ENCODE data around the gene GALNT10. TPM values are rescaled to one million over a fixed set of nuclear protein-coding genes. Genes with fewer than 3 reads are reported as not detected.

Gene GALNT10
- total and polyA plus RNA-seq, 2 of the 8 experiments (the other 6 are each of a cell fraction or from before 2014, with no cell fraction given), result 4.6 to 15.5 TPM

GRCh38 chr5:154412316-154412715 is 221.8 kb downstream of the GALNT10 start:
- Histone ChIP-seq H4K8ac (ENCODE audit: extremely low read depth, insufficient read depth, low read length) (no peak overlapping the region), H4K91ac (replicated peaks; ENCODE audit: insufficient read length, low read length) (no peak overlapping the region), H4K5ac (ENCODE audit: insufficient read length, low read depth, low read length) (no peak overlapping the region), H3K9me3 (ENCODE audit: insufficient read depth in 2 of 2, low read depth in 1 of 2, low read length in 1 of 2) (no peaks in the 10 kb centered on the region), H3K23me2 (ENCODE audit: low read depth, low read length) (no peaks in the 10 kb centered on the region), H3K4ac (replicated peaks; ENCODE audit: insufficient read length, low read depth, low read length) (no peak overlapping the region), H3K27me3 (replicated peaks in 1 of 4; ENCODE audit: control insufficient read depth in 3 of 4, extremely low read depth in 1 of 4, insufficient read depth in 3 of 4, low read length in 3 of 4) (no peaks in the 10 kb centered on the region), H3K18ac (ENCODE audit: extremely low read depth, low read length) (no peak overlapping the region), H2BK5ac (ENCODE audit: low read depth, low read length) (no peak overlapping the region), H3K27ac (ENCODE audit: low read depth, low read length) (no peak overlapping the region), H2AFZ (ENCODE audit: low read length) (no peak overlapping the region), H3K4me1 (replicated peaks in 1 of 4; ENCODE audit: control insufficient read depth in 3 of 4, insufficient read depth in 4 of 4, low read length in 3 of 4) (no peaks in the 10 kb centered on the region; a peak in 1 of 7 replicates), H2BK120ac (replicated peaks; ENCODE audit: low read depth, low read length) (no peak overlapping the region), H3K56ac (replicated peaks; ENCODE audit: insufficient read length, low read depth, low read length) (no peak overlapping the region), H2BK12ac (ENCODE audit: low read depth, low read length) (no peak overlapping the region), H3K4me2 (ENCODE audit: insufficient read depth in 1 of 2, low read depth in 2 of 2, low read length in 2 of 2) (no peak overlapping the region), H4K20me1 (replicated peaks in 1 of 2; ENCODE audit: control insufficient read depth in 1 of 2, insufficient read depth in 2 of 2, low read length in 2 of 2) (peaks cover 0 to 2% of the 10 kb centered on the region in 2 experiments), H3K23ac (ENCODE audit: insufficient read length) (no peak overlapping the region), H2AK5ac (ENCODE audit: low read depth, low read length) (no peak overlapping the region), H2BK15ac (ENCODE audit: low read length) (no peak overlapping the region), H3K9ac (replicated peaks in 1 of 4; ENCODE audit: extremely low read depth in 1 of 4, low read depth in 3 of 4, low read length in 3 of 4) (no peak overlapping the region), H3K14ac (ENCODE audit: insufficient read length) (no peak overlapping the region), H3K79me1 (ENCODE audit: low read depth, low read length) (no peaks in the 10 kb centered on the region), H3K79me2 (ENCODE audit: control insufficient read depth in 1 of 2, insufficient read depth in 2 of 2, low read length in 2 of 2) (no peaks in the 10 kb centered on the region), H3K36me3 (ENCODE audit: control insufficient read depth in 2 of 4, insufficient read depth in 4 of 4, low read length in 3 of 4) (peaks cover 0 to 2% (median 0%) of the 10 kb centered on the region in 4 experiments; a peak in 1 of 8 replicates), H3K4me3 (ENCODE audit: extremely low read depth in 1 of 4, insufficient read depth in 2 of 4, low read depth in 3 of 4, low read length in 4 of 4) (no peak overlapping the region), H2BK20ac (ENCODE audit: low read length) (no peak overlapping the region)
- DNase-seq (ENCODE audit: low read depth in 1 of 2, low spot score in 2 of 2) (no peak), FAIRE-seq (no peak)
- CTCF ChIA-PET (ENCODE audit: partially characterized antibody), result no interaction called here
- POLR2A ChIA-PET (ENCODE audit: partially characterized antibody), result no interaction called here
- 95% methylated on average over 3 of the region's 3 CpGs; no CpG with 5 or more reads in 1 of the 2 experiments for WGBS, 2 experiments (ENCODE audit: extremely low coverage in 1 of 2, insufficient coverage in 1 of 2, insufficient read length in 1 of 2, insufficient replicate concordance in 2 of 2, low coverage in 1 of 2, low lambda C conversion rate in 2 of 2, missing lambda C conversion rate in 1 of 2)
- TF ChIP-seq SP1 (IDR thresholded peaks at IDR 0.05; ENCODE audit: low read depth, low read length) (no peak), POU5F1 (IDR thresholded peaks at IDR 0.05; ENCODE audit: low read depth, low read length) (no peak), KDM1A (IDR thresholded peaks at IDR 0.05; ENCODE audit: borderline replicate concordance, low read length) (no peak), CTCF (IDR thresholded peaks at IDR 0.05; ENCODE audit: control extremely low read depth in 1 of 3, insufficient read depth in 1 of 3, low read depth in 1 of 3, low read length in 3 of 3) (no peak), ASH2L (IDR thresholded peaks at IDR 0.05; ENCODE audit: low read length) (no peak), CEBPB (IDR thresholded peaks at IDR 0.05; ENCODE audit: low read depth, low read length) (no peak), POLR2AphosphoS5 (IDR thresholded peaks at IDR 0.05; ENCODE audit: low read depth, low read length) (no peak), RAD21 (IDR thresholded peaks at IDR 0.05 in 1 of 2, conservative IDR thresholded peaks at IDR 0.05 in 1 of 2; ENCODE audit: low read depth in 2 of 2, low read length in 2 of 2) (no peak), PHF8 (conservative IDR thresholded peaks at IDR 0.05; ENCODE audit: low read depth, low read length) (no peak), CTBP2 (IDR thresholded peaks at IDR 0.05; ENCODE audit: borderline replicate concordance, insufficient read depth, insufficient read length, low read length) (no peak), SIX5 (IDR thresholded peaks at IDR 0.05; ENCODE audit: low read depth, low read length) (no peak)
